ENCODE data around the gene FNDC3A.

FNDC3A gene

DNA sequence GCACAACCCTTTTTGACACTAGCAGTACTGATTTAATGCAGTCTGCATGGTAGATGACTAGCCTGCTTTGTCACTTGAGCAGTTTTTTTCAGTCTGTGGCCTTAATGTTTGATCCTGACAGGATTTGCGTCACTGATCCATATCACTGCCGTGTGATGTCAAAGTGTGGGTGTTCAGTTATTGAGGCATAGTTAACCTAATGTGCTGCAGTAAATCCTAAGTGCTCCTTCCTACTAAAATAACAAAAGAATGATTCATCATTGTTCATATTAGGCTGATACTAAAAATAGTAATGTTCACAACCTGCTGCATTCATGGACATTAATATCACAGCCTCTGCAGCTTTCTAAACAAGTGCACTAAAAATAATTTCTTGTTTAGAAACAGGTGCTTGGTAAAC is 122.5 kb downstream of the FNDC3A start:
- H3K4me3 ChIP-seq (ENCODE audit: low read depth in 1 of 2, low read length in 1 of 2): no peak overlapping the region
- TF ChIP-seq, protein P1, sequence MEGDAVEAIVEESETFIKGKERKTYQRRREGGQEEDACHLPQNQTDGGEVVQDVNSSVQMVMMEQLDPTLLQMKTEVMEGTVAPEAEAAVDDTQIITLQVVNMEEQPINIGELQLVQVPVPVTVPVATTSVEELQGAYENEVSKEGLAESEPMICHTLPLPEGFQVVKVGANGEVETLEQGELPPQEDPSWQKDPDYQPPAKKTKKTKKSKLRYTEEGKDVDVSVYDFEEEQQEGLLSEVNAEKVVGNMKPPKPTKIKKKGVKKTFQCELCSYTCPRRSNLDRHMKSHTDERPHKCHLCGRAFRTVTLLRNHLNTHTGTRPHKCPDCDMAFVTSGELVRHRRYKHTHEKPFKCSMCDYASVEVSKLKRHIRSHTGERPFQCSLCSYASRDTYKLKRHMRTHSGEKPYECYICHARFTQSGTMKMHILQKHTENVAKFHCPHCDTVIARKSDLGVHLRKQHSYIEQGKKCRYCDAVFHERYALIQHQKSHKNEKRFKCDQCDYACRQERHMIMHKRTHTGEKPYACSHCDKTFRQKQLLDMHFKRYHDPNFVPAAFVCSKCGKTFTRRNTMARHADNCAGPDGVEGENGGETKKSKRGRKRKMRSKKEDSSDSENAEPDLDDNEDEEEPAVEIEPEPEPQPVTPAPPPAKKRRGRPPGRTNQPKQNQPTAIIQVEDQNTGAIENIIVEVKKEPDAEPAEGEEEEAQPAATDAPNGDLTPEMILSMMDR (IDR thresholded peaks at IDR 0.05): no peak
- no peaks in the 10 kb centered on the region for H3K27me3 ChIP-seq
- no peaks in the 10 kb centered on the region for H3K36me3 ChIP-seq
- H3K9me3 ChIP-seq: no peaks in the 10 kb centered on the region
- H3K27ac ChIP-seq: peak overlapping the region; percentile 3
- peaks cover 0 to 6% of the 10 kb centered on the region in 2 experiments for H3K4me1 ChIP-seq (ENCODE audit: control insufficient read depth in 1 of 2, insufficient read depth in 1 of 2, low read depth in 1 of 2, low read length in 1 of 2)

- Histone ChIP-seq H3K4me1 (ENCODE audit: control insufficient read depth in 1 of 2, insufficient read depth in 1 of 2, low read depth in 1 of 2, low read length in 1 of 2) (peaks cover 0 to 6% of the 10 kb centered on the region in 2 experiments), H3K36me3 (no peaks in the 10 kb centered on the region), H3K27ac (peak overlapping the region; percentile 3), H3K9me3 (no peaks in the 10 kb centered on the region), H3K4me3 (ENCODE audit: low read depth in 1 of 2, low read length in 1 of 2) (no peak overlapping the region), H3K27me3 (no peaks in the 10 kb centered on the region)
- TF ChIP-seq, protein P1 (IDR thresholded peaks at IDR 0.05): no peak
These were observed 123.2 kb downstream of the FNDC3A start for GRCh38 chr13:49098771-49099512.

DNA sequence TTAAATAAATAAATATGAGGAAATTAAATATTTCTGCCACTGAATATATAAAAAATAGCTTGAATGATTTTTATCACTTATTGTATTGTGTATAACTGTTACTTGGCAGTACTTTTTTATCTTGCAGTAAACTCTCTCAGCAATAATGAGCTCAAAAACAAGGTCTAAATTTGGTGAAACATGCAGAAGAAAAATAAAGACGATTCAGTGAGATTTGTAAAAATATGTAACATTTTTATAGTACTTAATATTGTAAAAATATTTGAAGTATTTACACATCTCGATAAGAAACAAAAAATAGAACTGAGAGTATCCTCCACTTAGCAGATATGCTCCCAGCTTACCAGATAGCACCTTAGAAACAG is 123.8 kb downstream of the FNDC3A start:
- Histone ChIP-seq H3K9me3 (no peaks in the 10 kb centered on the region), H3K27ac (no peak overlapping the region), H3K4me1 (ENCODE audit: control insufficient read depth in 1 of 2, insufficient read depth in 1 of 2, low read depth in 1 of 2, low read length in 1 of 2) (peaks cover 0 to 6% of the 10 kb centered on the region in 2 experiments), H3K27me3 (no peaks in the 10 kb centered on the region), H3K4me3 (ENCODE audit: low read depth in 1 of 2, low read length in 1 of 2) (no peak overlapping the region), H3K36me3 (no peaks in the 10 kb centered on the region)
- TF ChIP-seq, protein P1 (IDR thresholded peaks at IDR 0.05): no peak

DNA sequence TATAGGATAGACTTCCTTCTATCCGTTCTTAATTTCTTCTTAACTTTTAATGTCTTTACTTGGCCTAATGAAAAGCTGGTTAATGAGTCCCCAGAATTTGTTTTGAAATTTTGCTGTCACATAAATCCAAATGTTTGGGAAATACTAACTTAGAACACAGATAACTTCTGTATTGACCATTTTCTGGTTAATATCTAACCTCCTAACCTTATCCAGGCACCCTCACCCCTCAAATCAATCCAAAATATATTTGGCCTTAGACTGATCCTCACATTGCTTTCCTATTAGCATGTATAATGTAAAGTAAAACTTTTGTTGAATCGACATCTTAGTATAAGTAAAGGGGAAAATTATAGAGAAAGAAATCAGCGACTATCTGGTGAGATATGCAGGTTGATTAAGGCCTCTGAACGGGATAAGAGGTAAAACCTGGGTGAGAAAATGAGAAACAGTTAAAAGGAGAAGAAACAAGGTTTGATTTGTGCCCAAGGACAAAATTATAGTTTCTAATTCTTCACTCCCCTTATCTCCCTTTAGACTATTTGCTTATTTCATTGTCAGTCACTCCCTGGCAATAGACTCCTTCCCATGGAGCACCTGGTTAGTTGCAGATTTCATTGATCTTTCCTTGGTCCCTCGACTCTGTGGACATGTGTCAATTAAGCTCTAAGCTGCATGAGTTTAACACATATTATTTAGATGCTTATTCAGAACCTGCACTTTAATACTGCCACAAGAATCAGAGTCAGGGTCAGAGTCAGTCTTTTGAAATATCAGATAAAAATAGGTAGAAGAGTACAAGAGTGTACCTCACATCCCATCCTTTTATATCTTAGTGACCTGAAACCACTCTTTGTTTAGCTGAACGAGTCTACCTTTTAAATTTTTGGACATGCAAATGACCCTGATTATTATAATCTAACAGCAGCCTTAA is 125.2 kb downstream of the FNDC3A start:
- Histone ChIP-seq H3K4me3 (ENCODE audit: low read depth in 1 of 2, low read length in 1 of 2) (no peak overlapping the region), H3K4me1 (ENCODE audit: control insufficient read depth in 1 of 2, insufficient read depth in 1 of 2, low read depth in 1 of 2, low read length in 1 of 2) (peaks cover 0 to 6% of the 10 kb centered on the region in 2 experiments), H3K9me3 (no peaks in the 10 kb centered on the region), H3K27me3 (no peaks in the 10 kb centered on the region), H3K36me3 (no peaks in the 10 kb centered on the region), H3K27ac (no peak overlapping the region)
- TF ChIP-seq, protein P1 (IDR thresholded peaks at IDR 0.05): no peak

GRCh38 chr13:49108196-49108595 is 132.5 kb downstream of the FNDC3A start:
- H3K4me3 ChIP-seq (ENCODE audit: low read depth in 1 of 2, low read length in 1 of 2): no peak overlapping the region
- H3K9me3 ChIP-seq: no peaks in the 10 kb centered on the region
- peak overlapping the region; percentile 51 for H3K27ac ChIP-seq
- TF ChIP-seq, protein P1 (IDR thresholded peaks at IDR 0.05): no peak
- H3K27me3 ChIP-seq: no peaks in the 10 kb centered on the region
- H3K4me1 ChIP-seq (ENCODE audit: control insufficient read depth in 1 of 2, insufficient read depth in 1 of 2, low read depth in 1 of 2, low read length in 1 of 2): peaks cover 27 to 28% of the 10 kb centered on the region in 2 experiments
- no peaks in the 10 kb centered on the region for H3K36me3 ChIP-seq

Measured in neutrophil (primary cell).